B cell (primary cell): ENCODE measurements around the gene BMP8A. TPM values are rescaled to one million over a fixed set of nuclear protein-coding genes. Genes with fewer than 3 reads are reported as not detected.
"Not testable (repeated sequence)": the region's sequence is repeated elsewhere in the genome, so short reads cannot be mapped to it uniquely, and the experiment has no call there.

ENCODE experiments used
- ATAC-seq: fragments of 200-7000 bp; cut with Tn5 transposase; one replicate; pipeline ENCODE4 v1.10.0; 2021; ENCODE audit warnings: low read depth, mild to moderate bottlenecking, moderate number of reproducible peaks, moderate library complexity
- CTCF ChIA-PET: fragments of 350-600 bp; sonication (Branson Sonifier 250); formaldehyde crosslinking; loops from one replicate; lab custom pipeline; 2021; ENCODE audit warnings: antibody characterized with exemption, inconsistent platforms; lab: Charles Lee
- POLR2A ChIA-PET: fragments of 350-600 bp; sonication (Branson Sonifier 250); formaldehyde crosslinking; loops from one replicate; lab custom pipeline; 2021; ENCODE audit warnings: antibody characterized with exemption; lab: Charles Lee
- DNase-seq: peaks from one replicate; pipeline ENCODE4 v3.0.0; 2013
- H2AFZ ChIP-seq: 2 replicates; pipeline ENCODE4 v1.6.1; 2012; ENCODE audit warnings: mild to moderate bottlenecking, low read depth, low read length; ENCODE audit not compliant: insufficient read depth, poor library complexity, severe bottlenecking
- H3K27ac ChIP-seq, 2 donors: 1 replicate in 1 of 2; 2 replicates in 1 of 2; pipeline ENCODE4 v1.5.1; 2012 to 2013; ENCODE audit warnings: low read length in 2 of 2, mild to moderate bottlenecking in 2 of 2, moderate library complexity in 1 of 2
- H3K27me3 ChIP-seq, 4 experiments: fragments of 200-600 bp in 1 of 4; sonication (generic) in 1 of 4; replicated peaks in 1 of 4; 1 replicate in 2 of 4; 2 replicates in 2 of 4; pipeline versions ENCODE4 v1.6.1 to v1.7.0; 2013 to 2016; ENCODE audit warnings: low read length in 3 of 4, mild to moderate bottlenecking in 2 of 4, mixed read lengths in 1 of 4, moderate library complexity in 1 of 4; ENCODE audit not compliant: insufficient read depth in 4 of 4, control insufficient read depth in 3 of 4; ENCODE audit errors: control extremely low read depth in 1 of 4
- H3K36me3 ChIP-seq, 2 experiments: replicated peaks in 1 of 2; 1 replicate in 1 of 2; 2 replicates in 1 of 2; pipeline versions ENCODE4 v1.6.1 to v1.7.1; 2013; ENCODE audit warnings: low read length in 1 of 2; ENCODE audit not compliant: insufficient read depth in 2 of 2, control insufficient read depth in 1 of 2; ENCODE audit errors: control extremely low read depth in 1 of 2, extremely low read depth in 1 of 2
- H3K4me1 ChIP-seq, 2 donors: fragments of 200-600 bp in 1 of 2; sonication (generic) in 1 of 2; 1 replicate in 1 of 2; 2 replicates in 1 of 2; pipeline versions ENCODE4 v1.5.1 to v1.6.1; 2013 to 2017; ENCODE audit warnings: low read length in 2 of 2; ENCODE audit not compliant: control insufficient read depth in 2 of 2, insufficient read depth in 2 of 2
- H3K4me2 ChIP-seq: replicated peaks from 2 replicates; pipeline ENCODE3; 2012; ENCODE audit warnings: mild to moderate bottlenecking, low read depth, low read length; ENCODE audit not compliant: poor library complexity, severe bottlenecking
- H3K4me3 ChIP-seq, 5 experiments: fragments of 200-600 bp in 1 of 5; sonication (generic) in 1 of 5; 1 replicate in 3 of 5; 2 replicates in 2 of 5; pipeline versions ENCODE4 v1.5.1 to v1.7.0; 2011 to 2016; ENCODE audit warnings: low read length in 4 of 5, mild to moderate bottlenecking in 4 of 5, low read depth in 2 of 5, control low read depth in 1 of 5, moderate library complexity in 1 of 5; ENCODE audit not compliant: insufficient read depth in 1 of 5; ENCODE audit errors: control extremely low read depth in 1 of 5, extremely low read depth in 1 of 5
- H3K79me2 ChIP-seq: fragments of 200-600 bp; sonication (generic); one replicate; pipeline ENCODE4 v1.6.0; 2016; ENCODE audit warnings: low read length; ENCODE audit not compliant: control insufficient read depth, insufficient read depth
- H3K9ac ChIP-seq: fragments of 200-600 bp; sonication (generic); 2 replicates; pipeline ENCODE4 v1.6.1; 2017; ENCODE audit warnings: mild to moderate bottlenecking, low read length, moderate library complexity
- H3K9me3 ChIP-seq, 3 donors: one replicate each; pipeline versions ENCODE4 v1.6.1 to v1.7.1; 2013; ENCODE audit warnings: low read length in 2 of 3; ENCODE audit not compliant: control insufficient read depth in 2 of 3, insufficient read depth in 1 of 3; ENCODE audit errors: control extremely low read depth in 1 of 3
- H4K20me1 ChIP-seq: 2 replicates; pipeline ENCODE4 v1.6.0; 2012; ENCODE audit warnings: mild to moderate bottlenecking, low read length; ENCODE audit not compliant: insufficient read depth, control insufficient read depth, poor library complexity, severe bottlenecking
- H3K27ac Mint-ChIP-seq: one replicate; pipeline ENCODE4 v1.8.0; 2021; ENCODE audit warnings: mixed read lengths
- H3K27me3 Mint-ChIP-seq: one replicate; pipeline ENCODE4 v1.8.0; 2021; ENCODE audit warnings: mixed read lengths
- H3K4me1 Mint-ChIP-seq: one replicate; pipeline ENCODE4 v1.8.0; 2021; ENCODE audit warnings: mixed read lengths
- H3K4me3 Mint-ChIP-seq: one replicate; pipeline ENCODE4 v1.8.0; 2021; ENCODE audit warnings: mixed read lengths
- H3K9me3 Mint-ChIP-seq: one replicate; pipeline ENCODE4 v1.8.0; 2022; ENCODE audit warnings: mixed read lengths; ENCODE audit not compliant: insufficient read depth
- CTCF ChIP-seq: fragments of 200-600 bp; IDR thresholded peaks from one replicate; pipeline ENCODE4 v1.8.0; 2022; ENCODE audit warnings: antibody characterized with exemption, mild to moderate bottlenecking
- EZH2 ChIP-seq: IDR thresholded peaks from 2 replicates; pipeline ENCODE4 v1.6.1; 2012; ENCODE audit warnings: borderline replicate concordance, low read depth, mild to moderate bottlenecking, moderate library complexity, low read length; ENCODE audit not compliant: insufficient read depth, poor library complexity, severe bottlenecking
- WGBS: methylation state at CpG from one replicate; pipeline ENCODE4 v1.1.5; 2013; ENCODE audit warnings: missing lambda C conversion rate; ENCODE audit not compliant: insufficient coverage; 5-methylcytosine and 5-hydroxymethylcytosine counted together
- intact Hi-C: fragments of 100-400 bp; cut with micrococcal nuclease; formaldehyde crosslinking; loops from one replicate; pipeline ENCODE4 v1.10.0; 2022
- polyA plus RNA-seq: library from polyadenylated mRNA; depleted of rRNA; stranded (reverse); fragments of >200 nt; gene quantifications from 2 replicates; pipeline ENCODE4 v1.2.3, GENCODE V29; 2012
- total RNA-seq, 2 donors: library from RNA; stranded (reverse); fragments of 120-200 nt in 1 of 2; gene quantifications; 1 replicate in 1 of 2; 2 replicates in 1 of 2; pipeline versions ENCODE4 v1.2.3 to v1.2.4, GENCODE V29; 2013 to 2022

BMP8A gene
- total and polyA plus RNA-seq, 2 donors (not counting 1 experiment from before 2014, with no cell fraction given), result 0.25 to 1.1 TPM

DNA sequence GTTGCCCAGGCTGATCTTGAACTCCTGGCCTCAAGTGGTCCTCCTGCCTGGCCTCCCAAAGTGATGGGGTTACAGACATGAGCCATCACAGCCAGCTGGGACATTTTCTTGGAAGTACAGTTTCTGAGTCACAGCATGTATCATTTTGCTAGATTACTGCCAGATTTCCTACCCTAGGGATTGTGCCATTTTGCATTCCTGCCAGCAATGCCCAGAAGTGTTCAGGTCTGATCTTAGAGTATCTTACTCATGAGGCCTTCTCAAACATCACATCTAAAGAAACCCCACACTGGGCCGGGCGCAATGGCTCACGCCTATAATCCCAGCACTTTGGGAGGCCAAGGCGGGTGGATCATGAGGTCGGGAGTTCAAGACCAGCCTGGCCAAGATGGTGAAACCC is 10.2 kb downstream of the BMP8A start:
- Mint-ChIP-seq H3K27ac (no peak overlapping the region), H3K27me3 (peaks cover 7% of the 10 kb centered on the region), H3K9me3 (no peaks in the 10 kb centered on the region), H3K4me3 (no peak overlapping the region), H3K4me1 (no peaks in the 10 kb centered on the region)
- no peaks in the 10 kb centered on the region for H3K36me3 ChIP-seq
- no peaks in the 10 kb centered on the region for H3K4me1 ChIP-seq
- H3K4me3 ChIP-seq, result no peak overlapping the region
- no peak overlapping the region for H2AFZ ChIP-seq
- ATAC-seq, result no peak
- no peaks in the 10 kb centered on the region for H3K9me3 ChIP-seq
- no peaks in the 10 kb centered on the region for H4K20me1 ChIP-seq
- no peak overlapping the region for H3K4me2 ChIP-seq
- CTCF ChIA-PET, result no interaction called here
- intact Hi-C loops, result no loop called here
- no peak for DNase-seq
- no peak for TF ChIP-seq EZH2
- TF ChIP-seq CTCF, result no peak
- H3K9ac ChIP-seq, result no peak overlapping the region
- POLR2A ChIA-PET, result no interaction called here
- H3K79me2 ChIP-seq, result no peaks in the 10 kb centered on the region
- no CpG with 5 or more reads among the region's 5 CpGs for WGBS
- no peaks in the 10 kb centered on the region for H3K27me3 ChIP-seq
- H3K27ac ChIP-seq, result no peak overlapping the region

DNA sequence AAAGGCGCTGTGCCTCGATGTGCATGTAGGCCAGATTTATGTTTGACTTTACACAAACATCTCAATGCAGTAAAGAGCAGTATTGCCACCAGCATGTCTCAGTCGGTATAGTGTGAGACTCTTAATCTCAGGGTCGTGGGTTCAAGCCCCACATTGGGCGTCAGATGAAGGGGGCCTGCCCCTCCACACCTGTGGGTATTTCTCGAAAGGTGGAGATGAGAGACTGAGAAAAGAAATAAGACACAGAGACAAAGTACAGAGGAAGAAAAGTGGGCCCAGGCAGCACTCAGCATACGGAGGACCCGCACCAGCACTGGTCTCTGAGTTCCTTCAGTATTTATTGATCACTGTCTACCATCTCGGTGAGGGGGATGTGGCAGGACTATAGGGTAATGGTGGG is 13.0 kb downstream of the BMP8A start:
- POLR2A ChIA-PET, intact Hi-C loops, H4K20me1 ChIP-seq, ATAC-seq, H3K4me3 ChIP-seq, H3K4me3 Mint-ChIP-seq, H3K9ac ChIP-seq, H3K9me3 Mint-ChIP-seq, H3K4me1 ChIP-seq, H3K27me3 ChIP-seq, H3K4me2 ChIP-seq, H2AFZ ChIP-seq, H3K27ac ChIP-seq, H3K79me2 ChIP-seq, H3K27me3 Mint-ChIP-seq, H3K36me3 ChIP-seq, H3K27ac Mint-ChIP-seq, H3K4me1 Mint-ChIP-seq, CTCF ChIA-PET, H3K9me3 ChIP-seq, DNase-seq: not testable (repeated sequence)
- WGBS, result 90% methylated on average over 6 of the region's 9 CpGs
